ENCODE measurements around the gene CDC42BPA.

Gene CDC42BPA

GRCh38 chr1:227086636-227087035 is 231.7 kb downstream of the CDC42BPA start:
- ChIA-PET POLR2A (no interaction called here), CTCF (no interaction called here)
- no peak for DNase-seq (ENCODE audit: extremely low spot score)
- TF ChIP-seq CTCF (IDR thresholded peaks at IDR 0.05; ENCODE audit: control extremely low read depth, extremely low read depth, low read depth, missing control alignments): no peak

GRCh38 chr1:227082999-227083746 is 235.1 kb downstream of the CDC42BPA start:
- TF ChIP-seq CTCF (IDR thresholded peaks at IDR 0.05; ENCODE audit: control extremely low read depth, extremely low read depth, low read depth, missing control alignments): no peak
- DNase-seq (ENCODE audit: extremely low spot score): no peak
- ChIA-PET CTCF (interaction anchor here (1.5 kb wide), 1 partner anchor 13 kb away, joined by 4 read pairs; no protein-coding TSS in a partner anchor), POLR2A (no interaction called here)

- DNase-seq (ENCODE audit: extremely low spot score): no peak
- ChIA-PET CTCF (no interaction called here), POLR2A (no interaction called here)
- no peak for TF ChIP-seq CTCF (IDR thresholded peaks at IDR 0.05; ENCODE audit: control extremely low read depth, extremely low read depth, low read depth, missing control alignments)
These were observed 240.5 kb downstream of the CDC42BPA start for GRCh38 chr1:227077783-227078182.

GRCh38 chr1:227073786-227074185 is 244.5 kb downstream of the CDC42BPA start:
- POLR2A ChIA-PET: no interaction called here
- CTCF ChIA-PET: interaction anchor here (0.8 to 1.3 kb wide), 2 partner anchors 8 to 161 kb away, joined by 3 read pairs; no protein-coding TSS in a partner anchor
- no peak for DNase-seq (ENCODE audit: extremely low spot score)
- no peak for TF ChIP-seq CTCF (IDR thresholded peaks at IDR 0.05; ENCODE audit: control extremely low read depth, extremely low read depth, low read depth, missing control alignments)

- no peak for DNase-seq (ENCODE audit: extremely low spot score)
- CTCF ChIA-PET: no interaction called here
- no peak for TF ChIP-seq CTCF (IDR thresholded peaks at IDR 0.05; ENCODE audit: control extremely low read depth, extremely low read depth, low read depth, missing control alignments)
- POLR2A ChIA-PET: no interaction called here
These were observed 245.3 kb downstream of the CDC42BPA start for GRCh38 chr1:227072991-227073390.

GRCh38 chr1:227071895-227072587 is 246.3 kb downstream of the CDC42BPA start:
- no peak for DNase-seq (ENCODE audit: extremely low spot score)
- ChIA-PET POLR2A (no interaction called here), CTCF (interaction anchor here (1.0 kb wide), 1 partner anchor 33 kb away, joined by 3 read pairs; no protein-coding TSS in a partner anchor)
- TF ChIP-seq CTCF (IDR thresholded peaks at IDR 0.05; ENCODE audit: control extremely low read depth, extremely low read depth, low read depth, missing control alignments): no peak
